Kidney epithelial cell (primary cell): ENCODE measurements around the gene HERPUD1. TPM values are rescaled to one million over a fixed set of nuclear protein-coding genes. Genes with fewer than 3 reads are reported as not detected.

Experiments
- DNase-seq: peaks from one replicate; pipeline ENCODE4 v3.0.0-alpha.2; 2010; ENCODE audit warnings: low read depth
- H3K27me3 ChIP-seq: 2 replicates; pipeline ENCODE4 v1.6.0; 2011; ENCODE audit warnings: low read length; ENCODE audit not compliant: control insufficient read depth, insufficient read depth
- H3K36me3 ChIP-seq: 2 replicates; pipeline ENCODE4 v1.5.1; 2011; ENCODE audit warnings: low read length; ENCODE audit not compliant: control insufficient read depth, insufficient read depth
- H3K4me3 ChIP-seq: 2 replicates; pipeline ENCODE4 v1.5.1; 2011; ENCODE audit warnings: low read depth, mild to moderate bottlenecking, control low read depth, low read length
- CTCF ChIP-seq: IDR thresholded peaks from 2 replicates; pipeline ENCODE4 v1.5.1; 2011; ENCODE audit warnings: mild to moderate bottlenecking, moderate library complexity, low read length, control low read depth, inconsistent platforms; ENCODE audit not compliant: insufficient read depth, poor library complexity, severe bottlenecking
- total RNA-seq: library from RNA; depleted of rRNA; stranded (reverse); fragments of >200 nt; gene quantifications from 2 replicates; pipeline ENCODE4 v1.2.3, GENCODE V29; 2015

Gene HERPUD1
- total RNA-seq, 1 donor from 2014 or later: 321 TPM

GRCh38 chr16:56921571-56921970, 10.4 kb upstream of the HERPUD1 start:
- no peaks in the 10 kb centered on the region for H3K36me3 ChIP-seq
- no peak for TF ChIP-seq CTCF
- no peak for DNase-seq
- H3K27me3 ChIP-seq: no peaks in the 10 kb centered on the region
- H3K4me3 ChIP-seq: no peak overlapping the region

GRCh38 chr16:56923481-56924091, 8.4 kb upstream of the HERPUD1 start:
- H3K36me3 ChIP-seq: no peaks in the 10 kb centered on the region
- H3K4me3 ChIP-seq: no peak overlapping the region
- no peak for TF ChIP-seq CTCF
- DNase-seq: no peak
- no peaks in the 10 kb centered on the region for H3K27me3 ChIP-seq

- no peak overlapping the region for H3K4me3 ChIP-seq
- TF ChIP-seq CTCF: no peak
- no peak for DNase-seq
- H3K27me3 ChIP-seq: no peaks in the 10 kb centered on the region
- no peaks in the 10 kb centered on the region for H3K36me3 ChIP-seq
Measured at GRCh38 chr16:56927471-56927870, 4.5 kb upstream of the HERPUD1 start.

- Histone ChIP-seq H3K4me3 (no peak overlapping the region), H3K27me3 (no peaks in the 10 kb centered on the region), H3K36me3 (no peaks in the 10 kb centered on the region)
- no peak for TF ChIP-seq CTCF
- DNase-seq: no peak
Measured at GRCh38 chr16:56929639-56930038, 2.3 kb upstream of the HERPUD1 start.

- Histone ChIP-seq H3K27me3 (no peaks in the 10 kb centered on the region), H3K36me3 (no peaks in the 10 kb centered on the region), H3K4me3 (no peak overlapping the region)
- no peak for DNase-seq
- no peak for TF ChIP-seq CTCF
Measured at GRCh38 chr16:56930486-56931270, 1.3 kb upstream of the HERPUD1 start.
